ENCODE measurements around the gene RBM6. TPM values are rescaled to one million over a fixed set of nuclear protein-coding genes. Genes with fewer than 3 reads are reported as not detected.
A peak's percentile ranks its signal among the peaks of the same experiment; 100 is the strongest.

Gene RBM6
- total and polyA plus RNA-seq, 7 donors, result 21.6 to 42.8 (median 29.8) TPM

DNA sequence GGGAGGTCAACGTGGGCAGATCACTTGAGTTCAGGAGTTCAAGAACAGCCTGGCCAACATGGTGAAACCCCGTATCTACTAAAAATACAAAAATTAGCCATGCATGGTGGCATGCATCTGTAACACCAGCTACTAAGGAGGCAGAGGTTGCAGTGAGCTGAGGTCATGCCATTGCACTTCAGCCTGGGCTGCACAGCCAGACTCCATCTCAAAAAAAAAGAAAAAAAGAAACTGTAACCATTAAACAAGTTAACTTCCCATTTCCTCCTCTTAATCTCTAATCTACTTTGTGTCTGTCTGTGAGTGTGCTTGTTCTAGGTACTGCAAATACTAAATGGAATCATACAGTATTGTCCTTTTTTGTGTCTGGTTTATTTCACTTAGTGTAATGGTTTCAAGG lies 2.7 kb downstream of the RBM6 start:
- H3K27me3 ChIP-seq (ENCODE audit: insufficient read depth in 3 of 3, low read length in 2 of 3), result no peaks in the 10 kb centered on the region
- 42 to 54% (median 48%) methylated on average over 2 of the region's 2 CpGs for WGBS, 3 donors
- no peak overlapping the region for H3K27ac ChIP-seq
- no peak for DNase-seq
- ATAC-seq, result no peak
- TF ChIP-seq CTCF (IDR thresholded peaks at IDR 0.05), result no peak
- peaks cover 13% of the 10 kb centered on the region for H3K4me1 ChIP-seq
- no peak overlapping the region for H3K4me3 ChIP-seq
- no peaks in the 10 kb centered on the region for H3K9me3 ChIP-seq
- intact Hi-C loops (cut with DNase I), result loop anchor here in 1 of 2 donors (2.0 kb wide), 1 partner anchor 24 kb away; no protein-coding TSS in a partner anchor
- peaks cover 0 to 6% of the 10 kb centered on the region in 2 donors for H3K36me3 ChIP-seq (ENCODE audit: insufficient read depth in 1 of 2, low read depth in 1 of 2)

GRCh38 chr3:49952924-49953323 lies 13.0 kb downstream of the RBM6 start:
- H3K4me3 ChIP-seq, result no peak overlapping the region
- no peaks in the 10 kb centered on the region for H3K36me3 ChIP-seq (ENCODE audit: insufficient read depth in 1 of 2, low read depth in 1 of 2)
- no peaks in the 10 kb centered on the region for H3K27me3 ChIP-seq (ENCODE audit: insufficient read depth in 3 of 3, low read length in 2 of 3)
- TF ChIP-seq CTCF (IDR thresholded peaks at IDR 0.05), result no peak
- WGBS, 3 donors, result 96 to 99% (median 99%) methylated on average over 6 of the region's 6 CpGs
- peaks cover 22% of the 10 kb centered on the region for H3K4me1 ChIP-seq
- no peak for DNase-seq
- intact Hi-C loops (cut with DNase I), result no loop called here
- no peaks in the 10 kb centered on the region for H3K9me3 ChIP-seq
- ATAC-seq, result no peak
- no peak overlapping the region for H3K27ac ChIP-seq

GRCh38 chr3:49955636-49956035 lies 15.7 kb downstream of the RBM6 start:
- WGBS, 3 donors, result 85 to 98% (median 98%) methylated on average over 3 of the region's 3 CpGs
- DNase-seq (no peak), ATAC-seq (no peak)
- no peaks in the 10 kb centered on the region for H3K27me3 ChIP-seq (ENCODE audit: insufficient read depth in 3 of 3, low read length in 2 of 3)
- no peak for TF ChIP-seq CTCF (IDR thresholded peaks at IDR 0.05)
- H3K27ac ChIP-seq, result no peak overlapping the region
- H3K36me3 ChIP-seq (ENCODE audit: insufficient read depth in 1 of 2, low read depth in 1 of 2), result no peaks in the 10 kb centered on the region
- no peaks in the 10 kb centered on the region for H3K9me3 ChIP-seq
- H3K4me1 ChIP-seq, result peaks cover 6% of the 10 kb centered on the region
- H3K4me3 ChIP-seq, result no peak overlapping the region
- intact Hi-C loops (cut with DNase I), result no loop called here

DNA sequence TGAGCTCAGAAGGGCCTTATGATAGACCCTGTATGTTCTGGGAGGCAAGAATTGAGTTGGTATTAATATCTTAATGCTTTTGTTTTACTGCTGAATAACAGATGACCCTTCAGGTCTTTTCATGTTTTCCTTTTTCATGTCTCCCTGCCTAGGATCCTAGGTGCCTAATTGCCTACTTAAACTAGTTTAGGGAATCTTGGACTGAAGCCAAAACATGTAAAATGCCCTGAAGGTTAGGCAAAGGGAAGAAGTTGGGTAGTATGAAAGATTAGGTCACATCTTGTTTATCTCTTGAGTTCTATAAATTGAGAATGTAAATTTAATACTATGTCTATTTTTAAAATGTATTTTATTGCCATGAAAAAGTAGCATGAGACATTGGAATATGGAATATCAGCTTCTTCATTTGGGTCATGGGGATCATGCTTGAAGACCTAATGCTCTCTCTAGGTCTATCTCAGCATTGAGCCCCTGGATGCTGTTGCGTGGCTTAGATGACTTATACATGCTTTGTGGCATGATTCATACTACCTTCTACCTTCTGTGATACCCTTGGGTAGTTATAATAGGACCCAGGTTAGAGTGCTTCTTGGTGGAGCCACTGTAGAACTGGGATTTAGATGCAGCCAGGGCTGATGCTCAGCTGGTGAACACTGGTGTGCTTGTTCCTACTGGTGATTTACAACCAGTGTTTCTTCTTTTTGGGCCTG lies 26.4 kb downstream of the RBM6 start:
- no peaks in the 10 kb centered on the region for H3K27me3 ChIP-seq (ENCODE audit: insufficient read depth in 3 of 3, low read length in 2 of 3)
- peaks cover 15% of the 10 kb centered on the region for H3K4me1 ChIP-seq
- intact Hi-C loops (cut with DNase I), result no loop called here
- no peak for TF ChIP-seq CTCF (IDR thresholded peaks at IDR 0.05)
- DNase-seq, result no peak
- WGBS, 3 donors, result 94 to 98% (median 96%) methylated on average over 1 of the region's 1 CpG
- ATAC-seq, result peak in 3 of 4 donors; percentile 44 to 64 (median 48)
- no peaks in the 10 kb centered on the region for H3K9me3 ChIP-seq
- H3K4me3 ChIP-seq, result no peak overlapping the region
- H3K36me3 ChIP-seq (ENCODE audit: insufficient read depth in 1 of 2, low read depth in 1 of 2), result peaks cover 0 to 46% of the 10 kb centered on the region in 2 donors
- no peak overlapping the region for H3K27ac ChIP-seq

DNA sequence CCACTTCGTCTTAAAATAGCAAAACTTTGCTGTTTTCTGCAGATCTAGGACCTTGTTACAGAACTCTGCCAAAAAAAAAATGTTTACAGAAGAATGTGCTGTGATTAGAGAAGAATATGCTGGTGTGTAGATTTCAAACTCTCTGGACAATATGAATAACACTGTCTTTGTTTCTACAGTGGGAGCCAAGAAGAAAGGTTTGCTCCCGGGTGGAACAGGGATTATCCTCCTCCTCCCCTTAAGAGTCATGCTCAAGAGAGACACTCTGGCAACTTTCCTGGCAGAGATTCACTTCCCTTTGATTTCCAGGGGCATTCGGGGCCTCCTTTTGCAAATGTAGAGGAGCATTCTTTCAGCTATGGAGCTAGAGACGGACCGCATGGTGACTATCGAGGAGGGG lies 27.3 kb downstream of the RBM6 start:
- no peaks in the 10 kb centered on the region for H3K9me3 ChIP-seq
- no peak overlapping the region for H3K27ac ChIP-seq
- WGBS, 3 donors, result 62 to 80% (median 70%) methylated on average over 6 of the region's 6 CpGs
- peaks cover 0 to 55% of the 10 kb centered on the region in 2 donors for H3K36me3 ChIP-seq (ENCODE audit: insufficient read depth in 1 of 2, low read depth in 1 of 2)
- intact Hi-C loops (cut with DNase I), result no loop called here
- DNase-seq (no peak), ATAC-seq (no peak)
- H3K4me3 ChIP-seq, result no peak overlapping the region
- no peak for TF ChIP-seq CTCF (IDR thresholded peaks at IDR 0.05)
- H3K27me3 ChIP-seq (ENCODE audit: insufficient read depth in 3 of 3, low read length in 2 of 3), result no peaks in the 10 kb centered on the region
- peaks cover 15% of the 10 kb centered on the region for H3K4me1 ChIP-seq

Data from psoas muscle (tissue), 8 donors.